OCI-LY7 (cell line): ENCODE results near the gene PYGB.

ENCODE experiments used
- CTCF ChIP-seq: fragments of 200-600 bp; sonication (generic); conservative IDR thresholded peaks from 2 replicates; pipeline ENCODE4 v1.5.1; 2014; ENCODE audit warnings: mild to moderate bottlenecking, antibody characterized with exemption, low read length, moderate library complexity, mixed read lengths
- EZH2phosphoT487 ChIP-seq: fragments of 200-600 bp; sonication (generic); IDR thresholded peaks from 2 replicates; pipeline ENCODE4 v1.6.1; 2018; ENCODE audit warnings: low read depth, borderline replicate concordance, mild to moderate bottlenecking, mixed run types, antibody characterized with exemption, low read length, moderate library complexity, mixed read lengths

GRCh38 chr20:25206548-25206947 lies 41.3 kb upstream of the PYGB start:
- TF ChIP-seq CTCF (no peak), EZH2phosphoT487 (no peak)
